ENCODE data around the gene SMOC2. TPM values are rescaled to one million over a fixed set of nuclear protein-coding genes. Genes with fewer than 3 reads are reported as not detected.

SMOC2 gene
- total RNA-seq, 1 experiment from 2014 or later = 2.1 TPM

DNA sequence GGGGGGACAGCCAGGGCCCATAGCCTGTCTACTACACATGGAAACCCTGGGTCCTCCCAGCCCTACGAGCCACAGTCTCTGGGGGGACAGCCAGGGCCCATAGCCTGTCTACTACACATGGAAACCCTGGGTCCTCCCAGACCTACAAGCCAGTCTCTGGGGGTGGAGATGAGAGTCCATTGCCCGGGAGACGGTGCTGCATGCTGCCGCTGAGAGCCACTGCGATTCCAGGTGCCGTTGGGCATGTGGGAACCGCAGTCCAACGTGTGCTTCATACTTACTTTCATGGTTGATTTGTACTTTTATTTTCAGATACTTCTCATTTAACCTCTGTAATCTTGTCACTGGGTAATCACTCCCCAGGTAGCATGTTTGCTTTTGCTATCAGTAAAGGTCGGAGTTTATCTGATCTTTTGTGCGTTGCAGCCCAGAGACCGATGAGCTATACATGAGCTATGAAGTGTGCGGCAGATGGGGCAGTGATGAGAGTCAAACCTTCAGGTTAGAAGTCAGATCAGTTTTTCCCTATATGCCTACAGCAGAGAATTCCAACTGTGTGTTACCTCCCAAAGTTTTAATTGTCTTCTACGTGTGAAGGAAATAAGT, 58.2 kb downstream of the SMOC2 start:
- H2BK120ac ChIP-seq (ENCODE audit: low read depth, low read length, poor library complexity, severe bottlenecking) = no peak overlapping the region

More for the DNA sequence above, 58.2 kb downstream of the SMOC2 start:
- Histone ChIP-seq H2BK5ac (ENCODE audit: insufficient read length, low read length) (no peak overlapping the region), H3K9ac (ENCODE audit: extremely low read depth, insufficient read length, low read length) (no peak overlapping the region), H3K56ac (ENCODE audit: insufficient read length, low read depth, low read length) (no peak overlapping the region), H3K18ac (ENCODE audit: insufficient read length, low read depth, low read length) (no peak overlapping the region), H3K79me2 (ENCODE audit: insufficient read depth, low read length) (no peaks in the 10 kb centered on the region), H3K14ac (ENCODE audit: insufficient read depth, low read length) (no peak overlapping the region), H3K4me1 (ENCODE audit: insufficient read depth, low read length) (no peaks in the 10 kb centered on the region), H4K20me1 (ENCODE audit: control insufficient read depth, insufficient read depth, insufficient read length) (no peaks in the 10 kb centered on the region), H3K23me2 (ENCODE audit: insufficient read length, low read depth, low read length, poor library complexity, severe bottlenecking) (no peaks in the 10 kb centered on the region), H3K9me3 (ENCODE audit: control insufficient read depth, low read depth, low read length) (no peaks in the 10 kb centered on the region), H2BK15ac (ENCODE audit: low read depth, low read length) (no peak overlapping the region), H3K27ac (ENCODE audit: insufficient read length, low read depth, low read length) (no peak overlapping the region), H2AK5ac (ENCODE audit: insufficient read length, low read length) (no peak overlapping the region), H3K27me3 (ENCODE audit: insufficient read depth, low read length) (no peaks in the 10 kb centered on the region), H2BK12ac (ENCODE audit: insufficient read length, low read depth, low read length) (no peak overlapping the region), H4K5ac (ENCODE audit: insufficient read length, low read depth, low read length) (no peak overlapping the region), H2AFZ (ENCODE audit: low read length) (no peak overlapping the region), H2BK20ac (ENCODE audit: low read depth, low read length, poor library complexity, severe bottlenecking) (no peak overlapping the region), H4K91ac (ENCODE audit: insufficient read length, low read depth, low read length) (no peak overlapping the region), H3K79me1 (ENCODE audit: insufficient read depth, low read depth, low read length, poor library complexity, severe bottlenecking) (no peaks in the 10 kb centered on the region), H4K8ac (replicated peaks; ENCODE audit: insufficient read length, low read depth, low read length) (no peak overlapping the region), H3K4me2 (ENCODE audit: insufficient read depth, insufficient read length, low read length) (no peak overlapping the region), H3K4ac (ENCODE audit: low read depth, low read length) (no peak overlapping the region), H3K23ac (ENCODE audit: insufficient read length, low read depth, low read length) (no peak overlapping the region), H3T11ph (ENCODE audit: low read length) (no peak overlapping the region)
- Mint-ChIP-seq H3K4me3 (no peak overlapping the region), H3K9me3 (peaks cover 3 to 4% of the 10 kb centered on the region in 2 experiments; a peak in 2 of 5 replicates), H3K27ac (no peak overlapping the region; a peak in 1 of 7 replicates), H3K4me1 (peaks cover 6 to 12% of the 10 kb centered on the region in 2 experiments), H3K27me3 (ENCODE audit: low read depth) (no peaks in the 10 kb centered on the region; the same call in 1 of the 2 replicates), H3K36me3 (ENCODE audit: insufficient read depth in 1 of 3, low read depth in 3 of 3) (peaks cover 0 to 4% (median 3%) of the 10 kb centered on the region in 3 experiments; a peak in 4 of 7 replicates)
- no peak for DNase-seq
- no CpG with 5 or more reads among the region's 13 CpGs for WGBS (ENCODE audit: extremely low coverage, insufficient read length, low lambda C conversion rate)
- TF ChIP-seq, protein P1, sequence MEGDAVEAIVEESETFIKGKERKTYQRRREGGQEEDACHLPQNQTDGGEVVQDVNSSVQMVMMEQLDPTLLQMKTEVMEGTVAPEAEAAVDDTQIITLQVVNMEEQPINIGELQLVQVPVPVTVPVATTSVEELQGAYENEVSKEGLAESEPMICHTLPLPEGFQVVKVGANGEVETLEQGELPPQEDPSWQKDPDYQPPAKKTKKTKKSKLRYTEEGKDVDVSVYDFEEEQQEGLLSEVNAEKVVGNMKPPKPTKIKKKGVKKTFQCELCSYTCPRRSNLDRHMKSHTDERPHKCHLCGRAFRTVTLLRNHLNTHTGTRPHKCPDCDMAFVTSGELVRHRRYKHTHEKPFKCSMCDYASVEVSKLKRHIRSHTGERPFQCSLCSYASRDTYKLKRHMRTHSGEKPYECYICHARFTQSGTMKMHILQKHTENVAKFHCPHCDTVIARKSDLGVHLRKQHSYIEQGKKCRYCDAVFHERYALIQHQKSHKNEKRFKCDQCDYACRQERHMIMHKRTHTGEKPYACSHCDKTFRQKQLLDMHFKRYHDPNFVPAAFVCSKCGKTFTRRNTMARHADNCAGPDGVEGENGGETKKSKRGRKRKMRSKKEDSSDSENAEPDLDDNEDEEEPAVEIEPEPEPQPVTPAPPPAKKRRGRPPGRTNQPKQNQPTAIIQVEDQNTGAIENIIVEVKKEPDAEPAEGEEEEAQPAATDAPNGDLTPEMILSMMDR (conservative IDR thresholded peaks at IDR 0.05) = no peak
